Ishikawa (cell line): ENCODE data around the gene USB1.

Experiments used
- CEBPB ChIP-seq: IDR thresholded peaks from 2 replicates; pipeline ENCODE4 v1.6.1; 2012
- CREB1 ChIP-seq: IDR thresholded peaks from 2 replicates; pipeline ENCODE4 v1.6.1; 2012; ENCODE audit warnings: low read depth
- EGR1 ChIP-seq: IDR thresholded peaks from 2 replicates; pipeline ENCODE4 v1.6.1; 2012
- EP300 ChIP-seq: IDR thresholded peaks from 2 replicates; pipeline ENCODE4 v1.6.1; 2012; ENCODE audit warnings: borderline replicate concordance
- FOXM1 ChIP-seq: IDR thresholded peaks from 2 replicates; pipeline ENCODE4 v1.6.1; 2012; ENCODE audit warnings: low read depth, borderline replicate concordance
- MAX ChIP-seq: IDR thresholded peaks from 2 replicates; pipeline ENCODE4 v1.6.1; 2012
- NFIC ChIP-seq: IDR thresholded peaks from 2 replicates; pipeline ENCODE4 v1.6.1; 2012
- RAD21 ChIP-seq: IDR thresholded peaks from 2 replicates; pipeline ENCODE4 v1.6.1; 2012; ENCODE audit warnings: low read depth
- REST ChIP-seq: IDR thresholded peaks from 2 replicates; pipeline ENCODE4 v1.6.1; 2012; ENCODE audit warnings: low read depth, mild to moderate bottlenecking
- TAF1 ChIP-seq: IDR thresholded peaks from 2 replicates; pipeline ENCODE4 v1.6.1; 2012; ENCODE audit warnings: low read depth, mild to moderate bottlenecking
- TCF12 ChIP-seq: IDR thresholded peaks from 2 replicates; pipeline ENCODE4 v1.6.1; 2012; ENCODE audit warnings: low read depth
- TEAD4 ChIP-seq: IDR thresholded peaks from 2 replicates; pipeline ENCODE4 v1.6.1; 2012
- USF1 ChIP-seq: IDR thresholded peaks from 2 replicates; pipeline ENCODE4 v1.6.1; 2012
- YY1 ChIP-seq: IDR thresholded peaks from 2 replicates; pipeline ENCODE4 v1.6.1; 2012; ENCODE audit warnings: low read depth
- ZBTB7A ChIP-seq: IDR thresholded peaks from 2 replicates; pipeline ENCODE4 v1.6.1; 2012; ENCODE audit warnings: low read depth

USB1 gene

GRCh38 chr16:58046054-58046881 lies 45.1 kb downstream of the USB1 start:
- TF ChIP-seq CREB1, result no peak

GRCh38 chr16:58046936-58047335 lies 45.7 kb downstream of the USB1 start:
- no peak for TF ChIP-seq CREB1
- no peak for TF ChIP-seq YY1
- TF ChIP-seq FOXM1, result no peak
- TF ChIP-seq TEAD4, result no peak
- no peak for TF ChIP-seq NFIC
- no peak for TF ChIP-seq REST
- no peak for TF ChIP-seq TAF1

GRCh38 chr16:58047557-58048348 lies 46.5 kb downstream of the USB1 start:
- TF ChIP-seq TCF12 (no peak), RAD21 (no peak), EP300 (no peak), CREB1 (no peak), CEBPB (no peak), EGR1 (no peak), USF1 (no peak), ZBTB7A (no peak), TEAD4 (no peak), MAX (no peak)

- no peak for TF ChIP-seq MAX
- no peak for TF ChIP-seq TAF1
- TF ChIP-seq REST, result no peak
- TF ChIP-seq NFIC, result no peak
- TF ChIP-seq USF1, result no peak
- no peak for TF ChIP-seq CREB1
- TF ChIP-seq TCF12, result no peak
- TF ChIP-seq EP300, result no peak
- TF ChIP-seq EGR1, result no peak
- TF ChIP-seq CEBPB, result no peak
- TF ChIP-seq TEAD4, result no peak
- TF ChIP-seq FOXM1, result no peak
- TF ChIP-seq RAD21, result no peak
- TF ChIP-seq YY1, result no peak
These were observed 47.5 kb downstream of the USB1 start for GRCh38 chr16:58048494-58049231.

- no peak for TF ChIP-seq CREB1
- no peak for TF ChIP-seq FOXM1
- TF ChIP-seq ZBTB7A, result no peak
- no peak for TF ChIP-seq NFIC
- TF ChIP-seq TEAD4, result no peak
- no peak for TF ChIP-seq TAF1
- TF ChIP-seq USF1, result no peak
- no peak for TF ChIP-seq RAD21
- TF ChIP-seq TCF12, result no peak
These were observed 48.3 kb downstream of the USB1 start for GRCh38 chr16:58049232-58050185.
